Fibroblast of skin of right quadriceps (primary cell): ENCODE results near the gene TMC3.

Source experiments
- DNase-seq: peaks from one replicate; pipeline ENCODE4 v3.0.0-alpha.2; 2013

The TMC3 gene

GRCh38 chr15:81297147-81297572 lies 76.9 kb downstream of the TMC3 start:
- DNase-seq = peak; percentile 42

- no peak for DNase-seq
These were observed 77.3 kb downstream of the TMC3 start for GRCh38 chr15:81296673-81297072.

- no peak for DNase-seq
These were observed 77.8 kb downstream of the TMC3 start for GRCh38 chr15:81296186-81296585.

- DNase-seq = no peak
These were observed 78.4 kb downstream of the TMC3 start for GRCh38 chr15:81295486-81296121.

GRCh38 chr15:81294516-81294880 lies 79.5 kb downstream of the TMC3 start:
- no peak for DNase-seq

- no peak for DNase-seq
These were observed 80.1 kb downstream of the TMC3 start for GRCh38 chr15:81293728-81294515.

GRCh38 chr15:81292523-81293001 lies 81.5 kb downstream of the TMC3 start:
- DNase-seq = no peak

- no peak for DNase-seq
These were observed 82.0 kb downstream of the TMC3 start for GRCh38 chr15:81291916-81292522.

GRCh38 chr15:81289910-81290309 lies 84.1 kb downstream of the TMC3 start:
- DNase-seq = no peak

- no peak for DNase-seq
These were observed 85.4 kb downstream of the TMC3 start for GRCh38 chr15:81288616-81289015.

- DNase-seq = no peak
These were observed 86.0 kb downstream of the TMC3 start for GRCh38 chr15:81288040-81288439.

GRCh38 chr15:81286621-81287121 lies 87.3 kb downstream of the TMC3 start:
- no peak for DNase-seq

GRCh38 chr15:81285461-81285860 lies 88.6 kb downstream of the TMC3 start:
- no peak for DNase-seq

GRCh38 chr15:81284256-81285031 lies 89.6 kb downstream of the TMC3 start:
- DNase-seq = no peak

GRCh38 chr15:81282911-81283310 lies 91.1 kb downstream of the TMC3 start:
- no peak for DNase-seq

GRCh38 chr15:81282606-81282895 lies 91.5 kb downstream of the TMC3 start:
- DNase-seq = no peak

GRCh38 chr15:81281766-81282605 lies 92.0 kb downstream of the TMC3 start:
- DNase-seq = no peak

- DNase-seq = no peak
These were observed 92.6 kb downstream of the TMC3 start for GRCh38 chr15:81281456-81281735.
